IMR-90 (cell line): Measurements from ENCODE around the gene LEUTX. TPM values are rescaled to one million over a fixed set of nuclear protein-coding genes. Genes with fewer than 3 reads are reported as not detected.
A peak's percentile ranks its signal among the peaks of the same experiment; 100 is the strongest.

ENCODE experiments used
- ATAC-seq: fragments of 200-7000 bp; cut with Tn5 transposase; 2 replicates; pipeline ENCODE4 v1.9.1; 2020; ENCODE audit warnings: low read depth, mild to moderate bottlenecking, moderate library complexity
- BruUV-seq: library from RNA; stranded (reverse); fragments of 400-500 nt; replicated peaks from 2 replicates; lab custom pipeline; 2021; lab: Mats Ljungman, UMichigan
- CTCF ChIA-PET: fragments of 300-600 bp; formaldehyde crosslinking; extraction: SDS; loops from one replicate; lab custom pipeline; 2021; ENCODE audit warnings: antibody characterized with exemption; lab: Yijun Ruan, JAX
- POLR2A ChIA-PET: fragments of 300-600 bp; sonication (Branson Sonifier 250); formaldehyde crosslinking; loops from one replicate; lab custom pipeline; 2022; ENCODE audit warnings: antibody characterized with exemption; ENCODE audit not compliant: unreplicated experiment; lab: Charles Lee
- DNase-seq: peaks from one replicate; pipeline ENCODE4 v3.0.0; 2013
- H2AFZ ChIP-seq: replicated peaks from 2 replicates; pipeline ENCODE3; 2013; ENCODE audit warnings: low read length, mild to moderate bottlenecking; ENCODE audit not compliant: poor library complexity
- H2AK5ac ChIP-seq: 2 replicates; pipeline ENCODE4 v1.6.1; 2013; ENCODE audit warnings: low read depth, low read length, inconsistent platforms
- H2AK9ac ChIP-seq: replicated peaks from 2 replicates; pipeline ENCODE3; 2013; ENCODE audit warnings: mild to moderate bottlenecking, low read depth, low read length, moderate library complexity; ENCODE audit not compliant: poor library complexity
- H2BK120ac ChIP-seq: 2 replicates; pipeline ENCODE4 v1.6.1; 2013; ENCODE audit warnings: low read depth, low read length, inconsistent platforms
- H2BK15ac ChIP-seq: 3 replicates; pipeline ENCODE4 v1.6.1; 2013; ENCODE audit warnings: low read depth, low read length, inconsistent platforms
- H2BK20ac ChIP-seq: 2 replicates; pipeline ENCODE4 v1.6.1; 2013; ENCODE audit warnings: low read depth, mild to moderate bottlenecking, inconsistent platforms, low read length, moderate library complexity
- H2BK5ac ChIP-seq: 2 replicates; pipeline ENCODE4 v1.6.1; 2013; ENCODE audit warnings: mild to moderate bottlenecking, low read depth, low read length, inconsistent platforms; ENCODE audit not compliant: poor library complexity, severe bottlenecking
- H3K14ac ChIP-seq: replicated peaks from 2 replicates; pipeline ENCODE4 v1.6.1; 2013; ENCODE audit warnings: low read depth, low read length, inconsistent platforms
- H3K18ac ChIP-seq: 2 replicates; pipeline ENCODE4 v1.6.1; 2013; ENCODE audit warnings: low read depth, low read length, control low read depth
- H3K23ac ChIP-seq: 2 replicates; pipeline ENCODE4 v1.6.1; 2013; ENCODE audit warnings: low read depth, low read length, inconsistent platforms
- H3K27ac ChIP-seq: 2 replicates; pipeline ENCODE4 v1.5.1; 2013; ENCODE audit warnings: mild to moderate bottlenecking, control low read depth, low read length; ENCODE audit not compliant: insufficient read depth
- H3K27me3 ChIP-seq: 2 replicates; pipeline ENCODE4 v1.6.1; 2013; ENCODE audit warnings: low read length; ENCODE audit not compliant: control insufficient read depth, insufficient read depth
- H3K36me3 ChIP-seq: 2 replicates; pipeline ENCODE4 v1.6.1; 2013; ENCODE audit warnings: low read length, mixed read lengths; ENCODE audit not compliant: control insufficient read depth, insufficient read depth
- H3K4ac ChIP-seq: 2 replicates; pipeline ENCODE4 v1.6.1; 2013; ENCODE audit warnings: low read depth, low read length, inconsistent platforms
- H3K4me1 ChIP-seq: 2 replicates; pipeline ENCODE4 v1.6.1; 2013; ENCODE audit warnings: low read length, mixed read lengths; ENCODE audit not compliant: control insufficient read depth, insufficient read depth
- H3K4me2 ChIP-seq: 2 replicates; pipeline ENCODE4 v1.6.1; 2013; ENCODE audit warnings: low read depth, mild to moderate bottlenecking, control low read depth, low read length, moderate library complexity
- H3K4me3 ChIP-seq: 2 replicates; pipeline ENCODE4 v1.5.1; 2013; ENCODE audit warnings: low read depth, mild to moderate bottlenecking, control low read depth, low read length, moderate library complexity; ENCODE audit not compliant: insufficient read depth
- H3K56ac ChIP-seq: 2 replicates; pipeline ENCODE4 v1.6.1; 2013; ENCODE audit warnings: low read length, inconsistent platforms; ENCODE audit not compliant: insufficient read depth; ENCODE audit errors: extremely low read depth
- H3K79me1 ChIP-seq, 2 experiments: 2 replicates each; pipeline ENCODE4 v1.6.1; 2013; ENCODE audit warnings: low read length in 2 of 2, inconsistent platforms in 1 of 2, low read depth in 1 of 2
- H3K9ac ChIP-seq: 2 replicates; pipeline ENCODE4 v1.6.1; 2013; ENCODE audit warnings: low read depth, low read length, control low read depth
- H3K9me1 ChIP-seq: 2 replicates; pipeline ENCODE4 v1.6.1; 2013; ENCODE audit warnings: low read length, inconsistent platforms; ENCODE audit not compliant: insufficient read depth
- H3K9me3 ChIP-seq: 2 replicates; pipeline ENCODE4 v1.6.1; 2013; ENCODE audit warnings: low read length; ENCODE audit not compliant: control insufficient read depth, insufficient read depth
- H4K20me1 ChIP-seq: 2 replicates; pipeline ENCODE4 v1.6.1; 2013; ENCODE audit warnings: low read length, inconsistent platforms; ENCODE audit not compliant: insufficient read depth
- H4K5ac ChIP-seq: 2 replicates; pipeline ENCODE4 v1.6.1; 2013; ENCODE audit warnings: mild to moderate bottlenecking, low read depth, low read length, control low read depth
- H4K8ac ChIP-seq, 2 experiments: 2 replicates each; pipeline ENCODE4 v1.6.1; 2013; ENCODE audit warnings: low read depth in 2 of 2, low read length in 2 of 2, control low read depth in 1 of 2, inconsistent platforms in 1 of 2
- H4K91ac ChIP-seq: 2 replicates; pipeline ENCODE4 v1.6.1; 2013; ENCODE audit warnings: low read depth, low read length, inconsistent platforms; ENCODE audit not compliant: insufficient read depth
- BHLHE40 ChIP-seq: fragments of 150-350 bp; IDR thresholded peaks from 2 replicates; pipeline ENCODE4 v1.6.1; 2016; ENCODE audit warnings: mild to moderate bottlenecking, low read depth, low read length
- CHD1 ChIP-seq: IDR thresholded peaks from 2 replicates; pipeline ENCODE4 v1.6.1; 2012; ENCODE audit warnings: low read depth, low read length, improper control_type of control experiment
- CTCF ChIP-seq: conservative IDR thresholded peaks from 2 replicates; pipeline ENCODE4 v1.5.1; 2012; ENCODE audit warnings: mild to moderate bottlenecking, low read depth, low read length, improper control_type of control experiment
- FOS ChIP-seq: fragments of 150-350 bp; IDR thresholded peaks from 2 replicates; pipeline ENCODE4 v1.6.1; 2016; ENCODE audit warnings: low read depth, low read length
- MAZ ChIP-seq: IDR thresholded peaks from 2 replicates; pipeline ENCODE4 v1.6.1; 2012; ENCODE audit warnings: low read depth, mild to moderate bottlenecking, low read length, improper control_type of control experiment, moderate library complexity, borderline replicate concordance
- NFE2L2 ChIP-seq: fragments of 150-350 bp; IDR thresholded peaks from 2 replicates; pipeline ENCODE4 v1.6.1; 2016; ENCODE audit warnings: low read depth, mild to moderate bottlenecking, low read length
- POLR2A ChIP-seq: IDR thresholded peaks from 2 replicates; pipeline ENCODE4 v1.6.1; 2012; ENCODE audit warnings: mild to moderate bottlenecking, low read depth, low read length
- RAD21 ChIP-seq: IDR thresholded peaks from 2 replicates; pipeline ENCODE4 v1.6.1; 2012; ENCODE audit warnings: low read length, improper control_type of control experiment
- RCOR1 ChIP-seq: IDR thresholded peaks from 2 replicates; pipeline ENCODE4 v1.6.1; 2012; ENCODE audit warnings: mild to moderate bottlenecking, low read length, improper control_type of control experiment; ENCODE audit not compliant: insufficient replicate concordance
- RFX5 ChIP-seq: IDR thresholded peaks from 2 replicates; pipeline ENCODE4 v1.8.0; 2012; ENCODE audit warnings: low read depth, mild to moderate bottlenecking, low read length, moderate library complexity
- SMC3 ChIP-seq: fragments of 150-350 bp; IDR thresholded peaks from 2 replicates; pipeline ENCODE4 v1.6.1; 2016; ENCODE audit warnings: low read depth, mild to moderate bottlenecking, antibody characterized with exemption, low read length, moderate library complexity
- USF2 ChIP-seq: fragments of 150-350 bp; IDR thresholded peaks from 2 replicates; pipeline ENCODE4 v1.6.1; 2017; ENCODE audit warnings: mild to moderate bottlenecking, antibody characterized with exemption, low read length, low read depth
- WGBS, 2 experiments: methylation state at CpG; one replicate each; pipeline versions ENCODE4 v1.1.5 to v1.1.7; 2013; ENCODE audit warnings: missing lambda C conversion rate in 2 of 2; ENCODE audit not compliant: insufficient read length in 1 of 2; ENCODE audit errors: extremely low coverage in 2 of 2; 5-methylcytosine and 5-hydroxymethylcytosine counted together
- dilution Hi-C: fragments of 300-500 bp; cut with HindIII; formaldehyde crosslinking; loops from one replicate; pipeline ENCODE4 v1.14.3; 2018; ENCODE audit warnings: low sequenced_read_pairs; ENCODE audit not compliant: unreplicated experiment
- in situ Hi-C: fragments of 300-500 bp; cut with MboI; formaldehyde crosslinking; loops from 3 replicates; pipeline ENCODE4 v1.14.3; 2019; ENCODE audit warnings: low sequenced_read_pairs, inconsistent platforms, mixed read lengths
- intact Hi-C: fragments of 100-400 bp; cut with micrococcal nuclease; formaldehyde crosslinking; loops from 2 replicates; pipeline ENCODE4 v1.10.0; 2022
- polyA plus RNA-seq, 3 experiments: library from polyadenylated mRNA; depleted of rRNA; stranded (reverse); fragments of >200 nt; gene quantifications; 2 replicates each; pipeline ENCODE4 v1.2.3, GENCODE V29; 2012; ENCODE audit warnings: low replicate concordance in 1 of 3
- total RNA-seq: library from RNA; depleted of rRNA; stranded (reverse); fragments of >200 nt; gene quantifications from 2 replicates; pipeline ENCODE4 v1.2.3, GENCODE V29; 2012

The LEUTX gene
- total and polyA plus RNA-seq, 2 of the 4 experiments (the other 2 are of a cell fraction) = not detected

- TF ChIP-seq RCOR1 (no peak), CTCF (no peak), SMC3 (no peak), BHLHE40 (no peak), USF2 (no peak), POLR2A (no peak), RAD21 (no peak), CHD1 (no peak), NFE2L2 (no peak), RFX5 (no peak), MAZ (no peak), FOS (no peak)
- no peaks in the 10 kb centered on the region for H3K36me3 ChIP-seq
- DNase-seq (no peak), ATAC-seq (0 out of 2 replicates have a peak, but pooled peaks have one; percentile 35)
- no peak overlapping the region for H2BK5ac ChIP-seq
- ChIA-PET CTCF (interaction anchor here (0.8 to 1.4 kb wide), 2 partner anchors 38 to 167 kb away, joined by 4 read pairs; no protein-coding TSS in a partner anchor), POLR2A (no interaction called here)
- H3K4me3 ChIP-seq = no peak overlapping the region
- no peaks in the 10 kb centered on the region for H3K9me1 ChIP-seq
- H3K4ac ChIP-seq = no peak overlapping the region
- H2BK15ac ChIP-seq = no peak overlapping the region
- H3K23ac ChIP-seq = no peak overlapping the region
- no peaks in the 10 kb centered on the region for H3K4me1 ChIP-seq
- no peak overlapping the region for H2AFZ ChIP-seq
- H3K56ac ChIP-seq = no peak overlapping the region
- BruUV-seq = no TSS peak
- H3K4me2 ChIP-seq = no peak overlapping the region; the same call in 1 of the 2 replicates
- no peaks in the 10 kb centered on the region for H3K79me1 ChIP-seq
- no peak overlapping the region for H4K91ac ChIP-seq
- no peak overlapping the region for H3K9ac ChIP-seq
- H4K20me1 ChIP-seq = no peaks in the 10 kb centered on the region; the same call in 1 of the 2 replicates
- H4K8ac ChIP-seq = no peak overlapping the region
- no peaks in the 10 kb centered on the region for H3K9me3 ChIP-seq
- no peak overlapping the region for H2BK20ac ChIP-seq
- H2AK5ac ChIP-seq = no peak overlapping the region
- dilution Hi-C loops (no loop called here), intact Hi-C loops (no loop called here), in situ Hi-C loops (no loop called here)
- no peak overlapping the region for H3K14ac ChIP-seq
- H2BK120ac ChIP-seq = no peak overlapping the region
- peaks cover 9% of the 10 kb centered on the region; the same call in 1 of the 2 replicates for H3K27me3 ChIP-seq
- H2AK9ac ChIP-seq = no peak overlapping the region
- H3K18ac ChIP-seq = no peak overlapping the region
- no CpG with 5 or more reads among the region's 4 CpGs for WGBS, 2 experiments
- H3K27ac ChIP-seq = no peak overlapping the region
- H4K5ac ChIP-seq = no peak overlapping the region
These were observed 24.3 kb downstream of the LEUTX start for GRCh38 chr19:39802958-39803357.
